ENCODE measurements around the gene SULT1C2.

SULT1C2 gene

DNA sequence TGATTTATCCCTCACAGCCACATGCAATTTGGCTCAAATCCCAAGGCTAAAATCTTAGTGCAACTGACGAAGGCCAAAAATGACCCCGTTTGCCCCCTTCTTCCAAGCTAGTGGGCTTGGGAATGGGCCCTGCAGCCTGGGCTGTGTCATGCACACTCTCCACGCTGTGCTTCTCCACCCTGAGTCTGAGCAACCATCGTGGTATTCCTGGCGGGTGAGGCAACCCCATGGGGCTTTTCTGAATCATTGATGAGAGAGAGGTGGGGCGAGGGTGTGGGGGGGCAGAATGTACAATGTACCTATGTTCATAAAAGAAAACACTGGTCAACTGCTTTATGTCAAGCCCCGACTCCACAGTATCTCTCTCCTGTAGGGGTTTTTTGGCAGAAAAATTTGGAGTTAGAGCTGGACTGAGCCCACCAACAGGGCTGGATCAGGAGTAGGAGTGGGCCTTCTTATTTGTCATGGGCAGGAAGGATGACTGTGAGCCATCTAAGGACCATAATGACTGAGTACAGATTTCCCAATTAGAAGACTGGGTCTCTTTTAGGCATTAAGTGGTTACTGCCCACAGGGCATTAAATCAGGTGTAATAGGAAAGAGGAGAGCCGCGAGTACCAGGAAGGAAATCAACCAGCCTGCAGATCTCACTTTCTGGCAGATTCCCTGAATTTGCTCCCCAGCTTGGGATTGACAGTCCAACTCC lies 8.9 kb downstream of the SULT1C2 start:
- DNase-seq (ENCODE audit: low read depth) = no peak

DNA sequence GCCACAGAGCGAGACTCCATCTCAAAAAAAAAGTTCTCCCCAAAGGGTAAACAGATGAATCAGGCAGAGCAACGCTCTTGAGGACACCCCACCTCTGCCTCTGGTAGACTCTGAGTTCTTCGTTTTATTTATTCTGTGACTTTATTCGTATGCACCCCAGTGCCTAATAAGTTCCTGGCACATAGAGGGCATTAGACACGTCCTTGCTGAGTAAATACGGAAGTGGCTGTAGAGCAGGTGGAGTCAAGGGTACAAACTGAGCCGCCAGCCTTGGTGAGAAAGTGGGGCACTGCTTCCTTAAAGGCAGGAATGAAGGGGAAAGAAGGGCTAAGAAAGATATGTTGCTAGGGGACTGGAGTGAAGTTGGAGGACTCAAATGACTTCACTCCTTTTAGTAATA lies 12.9 kb downstream of the SULT1C2 start:
- no peak for DNase-seq (ENCODE audit: low read depth)

DNA sequence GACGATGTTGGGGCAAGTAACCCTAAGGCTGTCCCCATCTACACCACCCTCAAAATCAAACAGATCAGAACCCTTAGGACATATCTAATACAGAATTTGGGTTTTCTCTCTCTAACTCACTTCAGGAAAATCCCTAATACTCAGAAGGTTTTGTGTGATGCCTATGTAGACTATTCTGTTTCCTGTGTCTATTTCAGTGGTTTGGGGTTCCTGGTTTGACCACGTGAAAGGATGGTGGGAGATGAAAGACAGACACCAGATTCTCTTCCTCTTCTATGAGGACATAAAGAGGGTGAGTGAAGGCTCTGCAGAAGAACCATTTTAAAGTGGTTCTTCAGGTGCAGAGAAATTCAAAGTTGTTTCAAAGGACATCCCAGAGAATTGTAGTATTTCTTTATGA lies 16.3 kb downstream of the SULT1C2 start:
- no peak for DNase-seq (ENCODE audit: low read depth)

DNA sequence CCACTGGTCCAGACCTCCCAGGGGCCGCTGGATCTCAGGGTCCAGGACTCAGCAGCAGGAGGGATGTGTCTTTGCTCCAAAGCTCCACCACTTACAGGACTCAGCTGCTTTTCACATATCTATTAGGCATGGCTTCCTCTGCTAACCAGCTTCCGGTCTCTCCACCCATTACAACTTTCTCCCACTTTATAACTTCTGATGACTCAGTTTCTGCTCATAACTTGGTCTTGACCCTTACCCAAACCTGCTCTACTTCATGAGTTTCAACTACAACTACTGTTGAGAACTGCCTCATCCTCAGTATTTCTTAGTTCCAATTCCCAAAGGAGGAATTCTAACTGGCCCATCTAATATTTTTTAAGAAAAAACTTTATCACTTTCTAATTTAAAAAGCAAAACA lies 17.2 kb downstream of the SULT1C2 start:
- DNase-seq (ENCODE audit: low read depth) = no peak

DNA sequence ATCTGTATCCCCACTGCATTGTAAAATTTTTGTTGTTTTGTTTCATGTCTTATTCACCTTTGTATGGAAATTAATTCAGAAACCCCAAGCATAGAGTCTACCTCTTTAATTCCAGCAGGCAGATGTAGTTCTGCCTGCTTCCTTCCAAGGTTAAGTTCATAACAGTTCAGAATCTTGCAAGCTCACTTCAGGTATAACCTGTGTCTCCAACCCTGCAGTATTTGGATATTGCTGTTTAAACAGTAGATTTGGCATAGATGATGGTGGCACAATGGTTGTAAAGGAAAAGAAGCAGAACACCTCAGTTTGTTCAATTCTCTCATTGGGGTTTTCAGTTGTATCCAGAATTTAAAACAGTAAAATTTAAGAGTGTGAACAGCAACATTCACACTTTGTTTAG lies 21.2 kb downstream of the SULT1C2 start:
- DNase-seq (ENCODE audit: low read depth) = no peak

DNA sequence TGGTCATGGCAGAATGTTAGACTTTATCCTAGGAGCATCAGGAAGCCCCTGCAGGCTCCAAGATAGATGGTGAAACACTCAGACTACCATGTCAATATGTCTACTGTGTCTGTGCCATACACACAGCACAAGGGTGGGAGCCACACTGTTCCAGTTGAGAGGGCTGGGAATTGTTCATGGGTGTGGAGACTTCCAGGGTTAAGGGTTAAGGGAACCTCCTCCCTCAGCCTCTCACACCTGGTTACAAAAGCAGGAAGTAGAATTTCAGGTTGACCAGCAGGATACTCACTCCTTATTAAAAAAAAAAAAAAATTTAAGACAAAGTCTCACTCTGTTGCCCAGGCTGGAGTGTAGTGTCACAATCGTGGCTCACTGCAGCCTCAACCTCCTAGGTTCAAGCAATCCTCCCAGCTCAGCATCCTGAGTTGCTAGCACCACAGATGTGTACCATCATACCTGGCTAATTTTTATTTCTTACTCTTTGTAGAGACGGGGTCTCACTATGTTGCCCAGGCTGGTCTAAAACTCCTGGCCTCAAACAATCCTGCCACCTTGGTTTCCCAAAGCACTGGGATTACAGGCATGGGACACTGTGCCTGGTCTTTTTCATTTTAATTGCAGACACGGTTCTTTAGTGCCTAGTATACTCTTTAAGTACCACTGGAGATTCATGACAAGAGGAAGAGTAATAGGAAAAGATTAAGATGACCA lies 26.0 kb downstream of the SULT1C2 start:
- DNase-seq (ENCODE audit: low read depth) = no peak

DNA sequence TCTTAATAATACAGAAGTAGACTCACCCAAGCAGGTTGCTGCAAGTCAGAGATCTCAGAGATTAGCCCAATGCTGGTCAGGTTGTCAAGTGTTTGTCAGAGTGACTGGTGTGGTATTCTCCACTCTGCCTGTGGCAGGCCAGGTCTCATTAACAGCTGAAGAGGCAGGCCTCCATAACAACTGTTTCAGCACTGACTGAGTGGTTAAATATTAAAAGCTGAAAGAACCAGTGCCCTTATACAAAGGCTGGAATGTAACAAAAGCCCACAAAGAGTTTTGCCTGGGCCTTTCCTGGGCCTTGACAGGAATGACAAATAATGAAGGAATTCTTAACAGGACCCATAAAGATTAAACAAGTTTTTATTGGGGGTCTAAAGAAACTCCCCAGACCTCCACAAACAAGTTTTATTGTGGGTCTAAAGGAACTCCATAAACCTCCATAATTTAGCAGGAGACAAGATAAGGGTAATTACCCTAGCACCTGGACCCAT lies 26.8 kb downstream of the SULT1C2 start:
- no peak for DNase-seq (ENCODE audit: low read depth)

DNA sequence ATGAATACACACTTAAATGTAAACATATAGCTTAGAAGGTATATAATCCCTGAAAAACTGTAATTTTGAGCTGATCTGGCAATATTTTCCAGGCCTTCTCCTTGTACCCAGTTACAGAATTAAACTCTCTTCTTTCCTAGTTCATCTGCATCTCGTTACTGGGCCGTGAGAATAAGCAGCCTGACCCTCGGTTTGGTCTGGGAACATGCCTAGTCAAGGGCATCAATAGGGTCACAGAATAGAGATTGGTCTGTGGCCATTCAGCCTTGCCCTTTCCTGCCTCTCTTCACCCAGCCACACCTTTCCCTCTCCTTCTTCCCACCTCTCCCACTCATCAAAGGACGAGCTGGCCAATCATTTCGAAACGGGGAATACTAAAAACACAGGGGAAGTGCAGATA lies 27.3 kb downstream of the SULT1C2 start:
- DNase-seq (ENCODE audit: low read depth) = no peak

DNA sequence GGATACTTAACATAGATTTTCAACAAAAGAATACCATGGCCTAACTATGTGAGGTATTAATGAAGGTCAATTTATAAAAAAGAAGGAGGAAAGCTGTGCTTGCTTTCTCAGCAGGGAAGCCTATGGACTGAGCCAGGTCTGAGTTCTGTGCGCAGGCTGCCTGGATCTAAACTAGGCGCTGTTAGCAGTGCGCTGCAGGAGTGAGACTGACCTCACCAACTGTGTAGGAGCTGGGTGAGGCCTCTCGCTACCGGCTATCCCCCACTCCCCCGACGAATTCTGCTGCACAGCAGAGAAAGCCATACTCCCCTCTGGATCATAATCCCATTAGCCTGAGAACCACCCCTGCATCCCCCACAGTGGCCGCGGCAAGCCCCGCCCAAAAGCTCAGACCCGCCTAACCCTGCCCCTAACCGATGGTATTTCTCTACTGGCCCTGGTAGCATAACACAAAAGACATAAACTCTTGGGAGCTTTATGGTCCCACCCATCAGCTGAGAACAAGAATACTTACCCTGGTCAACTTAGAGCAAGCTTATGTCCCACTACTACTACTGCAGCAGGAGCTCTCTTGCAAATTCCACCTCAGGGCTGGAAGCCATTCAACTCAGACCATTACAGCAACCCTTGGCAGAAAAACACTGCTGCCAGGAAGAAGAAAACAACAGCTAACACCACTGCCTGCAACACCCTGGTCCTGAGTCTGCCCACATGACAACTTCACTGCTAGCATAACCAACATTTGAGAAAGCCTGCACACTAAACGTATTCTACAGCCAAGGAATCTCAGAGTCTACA lies 28.0 kb downstream of the SULT1C2 start:
- DNase-seq (ENCODE audit: low read depth) = no peak

DNA sequence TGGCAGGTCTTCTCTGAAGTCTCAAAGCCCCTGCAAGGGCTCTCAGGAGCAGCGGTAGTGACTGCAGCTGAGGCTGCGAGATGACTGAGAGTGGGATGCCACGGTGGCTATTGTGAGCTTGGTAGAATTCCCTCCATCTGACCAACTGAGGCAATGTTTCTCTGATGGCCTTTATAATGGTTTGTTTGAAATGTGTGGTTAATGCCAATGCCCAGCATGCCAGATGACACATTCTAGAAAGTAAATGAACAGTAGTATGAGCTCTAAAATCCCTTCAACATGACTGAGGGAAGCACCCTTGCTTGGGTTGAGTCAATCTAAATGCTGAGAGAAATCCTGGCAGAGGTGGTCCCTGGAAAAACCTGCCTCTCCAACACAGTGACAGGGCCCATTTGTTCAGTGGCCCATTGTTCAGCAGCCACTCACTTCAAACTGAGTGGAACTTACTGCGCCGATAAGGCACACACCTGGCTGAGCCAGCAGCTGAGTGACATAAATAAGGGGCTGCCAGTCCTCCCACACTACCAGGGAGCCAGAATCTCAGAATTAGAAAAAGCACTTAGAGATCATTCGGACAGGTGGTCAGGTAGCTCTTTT lies 31.7 kb downstream of the SULT1C2 start:
- DNase-seq (ENCODE audit: low read depth) = no peak

DNA sequence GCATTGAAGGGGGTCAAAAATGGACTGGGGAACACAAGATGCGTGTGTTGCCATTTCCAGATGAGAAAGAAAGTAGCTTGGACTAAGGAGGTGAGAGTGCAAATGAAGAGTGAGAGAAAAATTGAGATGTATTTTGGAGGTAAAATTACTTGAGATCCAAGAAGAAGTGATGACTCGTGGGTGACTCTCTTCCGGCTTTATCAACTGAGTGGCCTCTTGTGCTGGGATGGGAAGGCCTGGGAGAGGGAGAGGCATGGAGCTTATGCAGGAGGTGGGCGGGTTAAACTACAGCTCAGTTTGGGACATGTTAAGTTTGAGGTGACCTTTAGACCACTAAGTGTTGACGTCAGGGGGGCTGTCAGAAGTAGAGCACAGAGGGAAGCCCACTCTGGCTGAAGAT lies 34.9 kb downstream of the SULT1C2 start:
- DNase-seq (ENCODE audit: low read depth) = no peak

DNA sequence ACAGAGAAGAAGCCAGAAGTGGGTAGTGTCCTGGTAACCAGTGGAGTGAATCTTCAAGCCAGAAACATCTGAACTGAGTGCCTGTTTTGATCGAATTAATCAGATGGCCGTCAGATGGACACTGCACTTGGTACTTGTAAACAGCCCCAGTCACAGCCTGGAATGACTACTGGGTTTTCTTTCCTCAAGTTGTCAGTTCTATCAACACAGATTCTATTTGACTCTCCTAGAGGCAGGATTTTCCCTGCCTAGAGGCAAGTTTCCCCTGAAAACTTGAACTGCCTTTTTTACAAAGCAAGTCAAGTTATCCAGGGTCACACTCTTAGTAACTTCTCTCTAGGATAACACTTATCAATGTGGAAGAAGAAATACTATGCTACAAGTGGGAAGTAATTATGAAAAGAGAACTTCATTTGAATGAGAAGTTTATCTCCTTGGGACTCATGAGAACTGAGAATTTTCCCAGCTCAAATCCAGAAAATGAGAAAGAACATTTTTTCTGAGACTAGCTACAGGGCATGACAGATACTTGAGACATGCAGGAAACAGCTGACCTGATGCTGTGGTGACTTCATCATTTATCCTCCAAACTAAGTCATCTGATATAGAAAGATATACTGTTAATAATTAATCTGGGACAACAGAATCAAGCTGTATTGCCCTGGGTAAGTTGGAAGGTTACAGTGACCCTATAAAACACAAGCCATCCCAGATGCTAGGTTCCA lies 36.0 kb downstream of the SULT1C2 start:
- DNase-seq (ENCODE audit: low read depth) = no peak

DNA sequence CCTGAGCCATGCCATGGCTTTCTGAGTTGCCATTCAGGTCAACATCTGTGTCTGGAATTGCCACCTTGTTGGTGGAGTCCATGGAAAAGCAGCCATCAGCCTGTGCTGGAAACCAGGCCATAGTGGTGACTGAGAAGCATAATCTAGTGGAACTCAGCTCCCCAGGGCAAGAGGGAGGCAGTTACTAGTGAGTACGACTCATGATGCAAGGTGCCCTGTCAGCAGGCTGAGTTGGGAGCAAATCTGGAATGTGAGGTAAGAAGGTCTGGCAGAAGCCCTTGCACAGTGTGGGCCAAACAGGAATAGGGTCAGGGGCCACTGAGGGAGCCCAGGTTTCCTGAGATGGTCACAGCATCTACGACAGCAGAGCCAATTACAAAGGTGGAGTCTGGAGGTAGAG lies 37.1 kb downstream of the SULT1C2 start:
- DNase-seq (ENCODE audit: low read depth) = no peak

DNA sequence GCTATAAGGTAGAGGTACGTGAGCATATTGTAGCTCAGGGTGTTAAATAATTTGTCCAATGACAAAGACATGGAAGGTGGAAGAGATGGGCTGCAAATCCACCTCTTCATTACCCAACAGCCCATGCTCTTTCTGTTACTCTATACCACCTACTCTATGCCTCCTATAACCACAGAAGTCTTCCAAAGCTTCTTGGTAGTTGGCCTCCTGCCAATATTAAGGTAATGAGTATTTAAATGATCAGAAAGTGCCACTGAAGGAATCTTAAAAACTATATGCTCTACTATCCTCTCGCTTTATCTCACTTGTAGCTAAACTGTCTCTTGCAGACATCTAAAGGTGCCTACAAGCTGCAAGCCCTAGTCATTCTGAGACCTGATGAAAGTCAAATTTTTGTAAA lies 41.1 kb downstream of the SULT1C2 start:
- DNase-seq (ENCODE audit: low read depth) = no peak

DNA sequence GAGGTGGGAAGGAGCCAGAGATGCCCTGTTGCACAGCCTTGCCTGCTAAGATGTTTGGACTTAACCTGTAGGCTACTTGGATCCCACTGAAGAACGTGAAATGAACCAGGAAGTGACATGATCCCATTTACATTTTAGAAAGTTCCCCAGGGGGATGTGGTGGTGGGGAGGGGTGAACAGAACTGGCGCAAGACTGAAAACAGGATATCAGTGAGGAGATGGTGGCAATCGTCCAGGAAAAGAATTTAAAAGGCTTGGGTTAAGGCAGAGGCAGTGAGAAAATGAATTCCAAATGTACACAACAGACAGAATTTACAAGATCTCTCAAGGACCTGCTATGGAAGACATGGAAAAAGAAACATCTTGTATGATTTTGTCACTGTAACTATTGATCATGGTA lies 42.3 kb downstream of the SULT1C2 start:
- DNase-seq (ENCODE audit: low read depth) = no peak

DNA sequence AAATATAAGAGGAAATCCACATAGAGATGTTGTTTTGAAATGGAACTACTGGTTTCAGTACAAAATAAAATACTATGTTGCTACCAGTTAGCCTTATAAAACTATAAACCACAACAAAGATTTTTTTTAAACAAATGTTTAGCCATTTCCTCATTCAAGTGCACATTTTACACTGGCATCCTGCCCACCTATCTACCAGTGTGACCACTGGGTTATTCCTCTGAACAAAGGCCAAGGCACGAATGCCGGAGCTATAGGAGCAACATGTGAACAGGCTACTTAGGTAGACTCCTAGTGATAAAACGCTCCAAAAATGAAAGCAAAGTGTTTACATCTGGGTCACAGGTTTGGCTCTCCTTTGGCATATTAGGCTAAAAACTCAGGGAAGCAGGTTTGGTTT lies 57.3 kb downstream of the SULT1C2 start:
- no peak for DNase-seq (ENCODE audit: low read depth)

DNA sequence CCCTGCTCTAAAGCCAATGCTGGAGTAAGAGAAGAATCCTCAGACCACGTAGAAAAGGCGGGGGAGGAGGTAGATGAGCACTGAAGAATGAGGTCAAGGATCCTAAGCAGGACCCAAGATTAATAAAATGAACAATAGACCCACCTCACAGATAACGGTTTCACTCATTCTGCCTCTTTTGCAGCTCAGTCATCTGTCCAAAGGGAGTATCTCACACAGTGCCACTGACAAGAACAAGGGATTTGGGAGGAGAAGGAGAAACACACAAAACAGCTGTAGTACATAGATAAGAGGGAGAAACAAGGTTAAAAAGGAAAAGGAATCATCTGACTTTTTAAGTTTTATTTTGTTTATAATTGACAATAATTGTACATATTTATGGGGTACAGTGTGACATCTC lies 58.1 kb downstream of the SULT1C2 start:
- DNase-seq (ENCODE audit: low read depth) = no peak

DNA sequence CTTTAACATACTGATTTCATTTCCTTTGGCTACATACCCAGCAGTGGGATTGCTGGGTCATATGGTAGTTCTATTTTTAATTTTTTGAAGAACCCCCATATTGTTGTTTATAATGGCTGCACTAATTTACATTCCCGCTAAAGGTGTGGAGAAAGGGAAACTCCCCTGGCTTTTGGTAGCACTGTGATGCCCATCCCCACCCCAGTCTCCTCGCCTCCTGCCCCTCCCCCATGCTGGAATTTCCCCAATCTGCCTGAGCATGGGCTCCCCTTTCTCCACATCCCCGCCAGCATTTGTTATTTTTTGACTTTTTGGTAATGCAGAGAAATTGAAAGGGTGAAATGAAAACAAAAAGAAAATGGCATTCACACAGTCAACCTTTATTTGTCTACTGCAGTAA lies 59.1 kb downstream of the SULT1C2 start:
- DNase-seq (ENCODE audit: low read depth) = no peak

DNA sequence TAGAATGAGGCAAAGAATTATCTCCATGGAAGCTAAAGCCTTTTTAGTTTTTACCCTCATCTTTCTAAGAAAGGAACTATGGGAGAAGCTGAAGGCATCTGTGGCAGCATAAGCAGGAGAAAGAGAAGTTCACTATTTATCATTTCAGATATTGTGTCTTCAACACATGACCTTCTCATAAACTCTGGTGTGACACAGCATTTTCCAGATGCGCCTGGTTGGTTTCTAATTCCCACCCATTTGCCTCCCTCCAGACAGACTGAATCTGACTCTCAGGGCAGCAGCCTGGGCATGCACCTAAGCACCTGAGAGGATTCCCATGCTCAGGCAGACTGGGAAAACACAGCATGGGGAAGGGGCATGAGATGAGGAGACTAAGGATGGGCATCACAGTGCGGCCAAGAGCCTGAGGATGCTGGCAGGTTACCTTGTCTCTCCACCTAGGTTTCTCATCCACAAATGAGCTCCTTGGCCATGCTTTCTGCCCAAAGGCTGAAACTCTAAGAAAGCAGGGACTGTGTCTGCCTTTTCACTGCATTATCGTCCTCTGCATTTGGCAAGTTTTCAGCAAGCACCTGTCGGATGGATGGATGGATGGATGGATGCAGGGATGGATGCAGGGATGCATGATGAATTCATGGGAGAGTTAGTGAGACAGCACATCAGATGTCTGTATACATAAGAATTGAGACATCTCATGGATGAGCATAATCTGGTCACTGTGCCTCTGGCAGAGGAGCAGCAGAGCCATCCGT lies 60.3 kb downstream of the SULT1C2 start:
- DNase-seq (ENCODE audit: low read depth) = no peak

DNA sequence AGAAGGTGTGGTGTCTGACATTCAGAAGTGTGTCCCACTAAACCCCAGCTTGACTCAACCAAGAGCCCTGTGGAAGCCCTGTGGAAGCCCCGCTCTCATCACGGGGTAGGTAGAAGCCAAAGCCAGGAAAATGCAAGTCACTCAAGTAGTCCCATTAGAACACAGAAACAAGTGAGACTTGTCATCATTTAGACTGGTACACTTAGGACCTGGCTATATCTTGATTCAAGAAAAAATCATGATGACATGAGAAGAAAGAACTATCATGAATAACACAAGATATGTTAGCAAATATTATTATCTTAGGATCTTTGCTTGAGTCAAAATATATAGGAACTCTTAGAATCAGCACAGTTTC lies 60.9 kb downstream of the SULT1C2 start:
- no peak for DNase-seq (ENCODE audit: low read depth)

DNA sequence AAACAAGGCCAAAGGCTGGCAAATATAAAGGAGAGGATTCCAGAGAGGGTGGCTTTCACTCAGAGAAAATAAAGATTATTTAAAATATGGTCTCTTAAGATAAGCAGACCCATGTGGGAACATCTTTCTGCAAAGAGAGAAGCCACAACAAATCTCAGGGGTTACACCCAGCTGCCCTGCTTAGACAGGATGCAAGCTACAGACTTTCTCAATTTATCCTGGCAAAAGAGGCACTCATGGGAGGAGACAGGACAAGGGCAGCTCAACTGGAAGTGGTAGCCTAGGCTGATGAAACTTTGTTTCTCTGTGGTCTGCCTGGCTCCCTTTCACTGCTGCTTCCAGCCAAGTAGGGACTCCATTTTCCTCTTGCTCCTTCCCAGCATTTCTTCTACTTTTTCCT lies 63.2 kb downstream of the SULT1C2 start:
- DNase-seq (ENCODE audit: low read depth) = no peak
